HG02943 (cell line): ENCODE results near the gene ZNF618.
"Not testable (repeated sequence)": the region's sequence is repeated elsewhere in the genome, so short reads cannot be mapped to it uniquely, and the experiment has no call there.

Experiments
- ATAC-seq: cut with Tn5 transposase; IDR thresholded peaks from one replicate; pipeline ENCODE4 v1.9.1; 2021; ENCODE audit warnings: mild to moderate bottlenecking, low read depth, moderate library complexity; ENCODE audit not compliant: unreplicated experiment

ZNF618 gene

DNA sequence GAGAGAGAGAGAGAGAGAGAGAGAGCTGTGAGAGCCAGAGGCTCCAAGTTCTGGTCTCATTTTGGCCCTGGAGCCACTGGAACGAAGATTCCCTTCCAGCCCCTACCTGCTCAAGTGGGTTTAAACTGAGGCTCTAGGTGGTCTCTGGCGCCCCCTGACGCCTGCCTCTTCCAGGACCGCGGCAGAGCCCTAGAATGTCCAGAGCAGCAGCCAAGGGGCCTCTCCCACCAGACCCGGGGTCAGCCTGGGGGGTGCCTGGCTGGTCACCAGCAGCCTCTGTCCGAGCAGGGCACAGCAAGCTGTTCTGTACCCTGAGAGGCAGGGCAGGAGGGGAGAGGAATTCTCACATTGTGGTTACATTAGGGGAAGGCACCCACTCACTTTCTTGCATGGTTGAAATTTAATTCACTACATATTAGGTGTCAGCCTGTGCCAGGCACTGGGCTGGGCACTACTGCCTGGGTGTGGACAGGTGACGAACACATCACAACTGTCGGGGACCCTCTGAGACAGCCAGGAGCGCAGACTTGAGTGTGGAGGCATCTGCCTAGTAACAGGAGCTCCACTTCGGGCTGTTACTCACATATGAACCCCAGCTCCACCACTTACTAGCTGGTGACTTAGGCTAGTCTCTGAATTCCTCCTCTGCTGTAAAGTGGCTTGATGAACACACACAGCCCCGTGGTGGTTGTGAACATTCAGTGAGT is 157.4 kb downstream of the ZNF618 start:
- no peak for ATAC-seq

DNA sequence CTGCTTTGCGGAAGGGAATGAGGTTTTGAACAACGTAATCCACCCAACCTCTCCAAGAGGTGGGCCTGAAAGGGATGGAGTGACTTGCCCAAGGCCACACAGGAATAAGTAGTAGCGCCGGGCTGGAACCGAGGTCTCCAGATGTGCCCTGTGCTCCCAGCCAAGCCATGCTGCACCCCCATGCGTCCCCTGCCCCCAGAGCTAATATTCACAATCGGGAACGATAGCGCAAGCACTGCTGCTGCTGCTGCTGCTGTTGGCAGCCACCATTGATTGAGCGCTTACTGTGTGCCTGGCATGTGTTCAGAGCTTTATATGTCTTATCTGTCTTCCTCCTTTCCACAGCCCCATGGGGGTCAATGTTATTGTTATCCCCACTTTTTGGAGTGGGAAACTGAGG is 158.1 kb downstream of the ZNF618 start:
- no peak for ATAC-seq

DNA sequence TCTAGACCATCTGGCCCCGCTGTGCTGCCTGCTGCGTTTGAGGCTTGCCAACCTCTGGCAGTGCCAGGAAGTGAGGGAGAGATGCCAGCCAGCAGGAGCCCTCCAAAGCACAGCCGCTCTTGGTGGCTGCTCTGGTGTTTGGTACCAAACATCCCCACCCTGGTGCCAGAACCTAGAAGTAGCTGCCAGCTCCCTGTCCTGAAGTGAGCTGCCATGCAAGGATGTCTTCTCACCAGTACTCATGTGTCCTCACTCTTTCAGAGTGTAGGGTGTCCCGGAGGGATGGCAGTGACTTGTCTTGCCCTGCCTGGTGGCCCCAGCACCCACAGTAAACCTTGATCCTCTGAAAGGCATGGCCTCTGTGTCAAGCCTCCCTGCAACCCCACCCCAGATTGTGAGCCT is 158.6 kb downstream of the ZNF618 start:
- no peak for ATAC-seq

DNA sequence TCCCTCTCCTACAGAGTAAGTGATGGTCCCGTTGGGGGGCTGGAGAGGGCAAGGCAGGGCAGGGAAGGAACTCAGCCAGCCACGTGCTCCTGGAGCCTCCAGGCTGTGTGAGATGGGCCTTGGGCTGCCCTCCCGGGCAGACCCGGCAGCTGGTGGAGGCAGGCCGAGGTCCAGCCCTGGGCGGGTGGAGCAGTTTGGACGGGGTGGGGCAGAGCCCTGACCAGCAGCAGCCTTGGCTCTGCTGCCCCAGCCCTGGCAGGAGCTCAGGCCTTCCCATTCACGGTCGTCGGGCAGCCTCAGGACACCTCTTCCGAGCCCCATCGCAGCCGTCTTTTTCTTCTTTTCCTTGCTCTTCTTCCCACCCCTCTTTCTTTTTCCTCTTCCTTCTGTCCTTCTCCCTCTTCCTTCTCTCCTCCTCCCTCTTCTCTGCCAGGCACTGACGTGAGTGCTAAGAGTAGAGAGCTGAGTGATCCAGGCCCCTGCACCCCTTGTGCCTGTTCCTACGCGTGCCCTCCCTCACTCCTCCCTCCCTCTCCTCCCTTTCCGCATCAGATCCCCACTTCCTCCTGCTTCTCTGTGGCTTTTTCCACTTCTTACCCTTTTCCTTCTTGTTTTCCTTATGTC is 159.2 kb downstream of the ZNF618 start:
- no peak for ATAC-seq

DNA sequence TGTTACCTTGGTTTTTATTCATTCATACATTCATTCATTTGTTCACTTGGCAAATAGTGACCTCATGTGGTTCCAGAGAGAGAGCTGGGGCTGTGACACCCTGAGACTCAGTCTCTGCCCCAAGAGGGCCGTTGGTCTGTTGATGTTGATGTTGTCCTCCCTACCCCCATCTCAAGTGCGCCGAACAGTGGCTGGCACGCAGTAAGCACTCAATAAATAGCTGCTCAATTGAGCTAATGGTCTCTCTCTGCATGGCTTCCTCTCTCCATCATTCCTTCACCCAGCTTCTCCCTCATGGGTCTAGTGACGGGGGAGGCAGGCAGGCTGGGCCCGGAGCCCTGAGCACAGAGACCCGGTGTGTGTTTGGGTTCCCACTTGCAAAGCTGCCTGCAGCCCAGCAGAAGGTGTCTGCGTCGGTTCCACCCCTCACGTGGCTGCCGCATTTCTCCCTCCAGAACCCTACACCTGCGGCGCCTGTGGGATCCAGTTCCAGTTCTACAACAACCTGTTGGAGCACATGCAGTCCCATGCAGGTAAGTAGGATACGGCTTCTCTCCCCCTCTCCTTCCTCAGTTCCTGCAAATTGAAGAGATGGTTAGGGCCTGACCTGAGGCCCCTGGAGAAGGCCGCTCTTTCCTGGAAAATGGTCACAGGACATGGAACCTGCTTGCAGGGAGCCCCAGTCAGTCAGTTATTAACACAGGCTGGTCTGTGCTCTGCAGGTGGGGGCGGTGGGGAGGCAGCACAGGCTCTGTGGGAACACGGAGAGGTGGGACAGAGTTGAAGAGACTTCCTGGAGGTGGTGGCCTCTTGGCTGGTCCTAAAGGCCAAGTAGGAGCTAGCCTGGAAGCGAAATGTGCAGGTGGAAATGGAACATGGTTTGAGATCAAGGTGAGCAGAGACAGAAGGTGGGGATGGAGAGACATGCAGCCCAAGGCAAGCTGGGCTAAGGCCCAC is 160.0 kb downstream of the ZNF618 start:
- ATAC-seq, result no peak

DNA sequence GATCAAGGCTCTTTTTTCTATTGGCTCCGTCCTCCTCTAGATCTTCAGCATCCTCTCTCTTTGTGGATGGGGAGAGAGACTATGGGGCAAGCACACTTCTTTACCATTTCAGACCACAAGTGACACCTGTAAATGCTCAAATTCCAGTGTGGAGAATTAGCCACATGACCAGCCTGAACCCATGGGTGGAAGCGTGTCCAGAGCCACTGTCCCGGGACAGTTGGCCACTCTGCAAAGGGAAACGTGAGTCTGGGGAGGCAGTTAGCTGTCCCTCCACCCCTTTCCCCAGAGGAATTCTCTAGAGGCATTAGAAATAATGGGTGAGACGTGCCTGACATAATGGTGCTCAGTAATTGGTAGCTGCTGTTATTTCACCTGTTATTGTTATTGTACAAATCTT is 161.1 kb downstream of the ZNF618 start:
- no peak for ATAC-seq

DNA sequence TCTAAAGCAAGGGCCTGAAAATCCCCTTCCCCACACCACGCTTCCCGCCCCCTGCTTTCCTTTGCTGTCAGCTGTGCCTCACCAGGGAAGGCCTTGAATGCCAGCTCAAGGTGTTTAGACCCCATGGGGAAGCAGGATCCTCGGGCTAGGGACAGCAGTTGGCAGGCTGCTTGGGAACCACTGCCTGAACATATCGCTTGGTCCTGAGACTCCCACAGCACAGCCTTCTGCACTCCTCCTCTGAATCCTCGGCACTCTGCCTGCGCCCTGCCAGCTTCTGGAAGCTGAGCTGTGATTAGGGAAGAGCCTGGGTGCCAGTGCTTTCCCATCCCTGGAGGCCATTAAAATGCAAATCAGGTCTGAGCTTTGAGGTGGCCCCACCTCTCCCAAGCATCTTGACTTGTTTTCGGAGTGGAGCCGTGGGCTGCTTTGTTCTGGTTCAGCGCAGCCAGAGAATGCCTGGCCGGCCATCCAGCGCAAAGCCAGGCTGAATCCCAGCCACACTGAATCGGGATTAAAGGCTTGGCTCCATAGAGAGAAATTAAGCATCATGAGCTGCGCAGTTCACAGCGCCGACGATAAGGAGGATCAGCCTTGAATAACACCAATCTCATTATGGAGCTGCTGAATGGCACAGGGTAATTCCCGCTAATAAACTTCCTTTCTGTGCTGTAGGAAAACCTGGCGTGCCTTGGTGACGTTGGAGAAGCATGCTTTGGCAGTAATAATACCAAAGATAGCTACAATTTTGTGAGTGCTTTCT is 162.0 kb downstream of the ZNF618 start:
- ATAC-seq, result no peak

DNA sequence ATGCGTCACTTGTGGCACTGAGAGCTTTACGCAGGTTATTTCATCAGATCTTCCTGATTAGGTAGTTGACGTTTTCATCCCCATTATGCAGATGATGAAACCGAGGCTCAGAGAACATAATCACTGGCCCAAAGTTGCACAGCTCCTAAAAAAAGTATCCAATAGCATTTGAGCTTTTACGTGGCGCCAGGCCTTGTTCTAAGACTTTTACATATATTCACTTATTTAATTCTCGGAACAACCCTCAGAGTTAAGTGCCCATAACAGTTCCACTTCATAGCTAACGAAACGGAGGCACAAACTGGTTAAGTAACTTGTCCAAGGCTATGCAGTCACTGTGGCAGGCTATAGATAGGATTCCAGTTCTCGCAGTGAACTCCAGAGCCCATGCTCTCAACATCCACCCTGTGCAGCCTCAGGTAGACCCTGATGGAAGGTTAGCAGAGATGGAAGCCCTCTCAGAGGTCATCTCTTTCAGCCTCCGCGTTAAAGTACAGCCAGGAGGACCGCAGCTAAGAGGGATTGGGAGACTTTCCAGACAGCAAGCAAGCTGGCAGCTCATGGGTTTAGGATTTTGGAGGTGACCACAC is 162.7 kb downstream of the ZNF618 start:
- ATAC-seq, result no peak

DNA sequence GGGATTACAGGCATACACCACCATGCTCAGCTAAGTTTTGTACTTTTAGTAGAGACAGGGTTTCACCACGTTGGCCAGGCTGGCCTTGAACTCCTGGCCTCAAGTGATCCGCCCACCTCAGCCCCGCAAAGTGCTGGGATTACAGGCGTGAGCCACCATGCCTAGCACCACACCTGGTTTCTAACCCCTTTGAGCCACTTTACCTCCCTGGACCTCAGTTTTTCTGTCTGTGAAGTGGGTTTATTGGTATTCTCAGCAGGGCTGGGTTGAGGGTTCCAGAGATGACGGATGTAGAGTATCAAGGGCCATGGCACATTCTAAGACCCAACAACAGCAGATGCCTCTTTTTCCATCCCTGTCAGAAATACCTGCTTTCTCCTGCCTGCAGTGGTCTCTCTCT is 163.4 kb downstream of the ZNF618 start:
- ATAC-seq, result no peak

DNA sequence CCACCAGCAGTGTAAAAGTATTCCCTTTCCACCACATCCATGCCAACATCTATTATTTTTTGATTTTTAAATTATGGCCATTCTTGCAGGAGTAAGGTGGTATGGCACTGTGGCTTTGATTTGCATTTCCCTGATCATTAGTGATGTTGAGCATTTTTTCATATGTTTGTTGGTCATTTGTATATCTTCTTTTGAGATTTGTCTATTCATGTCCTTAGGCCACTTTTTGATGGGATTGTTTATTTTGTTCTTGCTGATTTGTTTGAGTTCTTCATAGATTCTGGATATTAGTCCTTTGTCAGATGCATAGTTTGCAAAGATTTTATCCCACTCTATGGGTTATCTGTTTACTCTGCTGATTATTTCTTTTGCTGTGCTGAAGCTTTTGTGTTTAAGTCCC is 167.6 kb downstream of the ZNF618 start:
- ATAC-seq, result not testable (repeated sequence)

DNA sequence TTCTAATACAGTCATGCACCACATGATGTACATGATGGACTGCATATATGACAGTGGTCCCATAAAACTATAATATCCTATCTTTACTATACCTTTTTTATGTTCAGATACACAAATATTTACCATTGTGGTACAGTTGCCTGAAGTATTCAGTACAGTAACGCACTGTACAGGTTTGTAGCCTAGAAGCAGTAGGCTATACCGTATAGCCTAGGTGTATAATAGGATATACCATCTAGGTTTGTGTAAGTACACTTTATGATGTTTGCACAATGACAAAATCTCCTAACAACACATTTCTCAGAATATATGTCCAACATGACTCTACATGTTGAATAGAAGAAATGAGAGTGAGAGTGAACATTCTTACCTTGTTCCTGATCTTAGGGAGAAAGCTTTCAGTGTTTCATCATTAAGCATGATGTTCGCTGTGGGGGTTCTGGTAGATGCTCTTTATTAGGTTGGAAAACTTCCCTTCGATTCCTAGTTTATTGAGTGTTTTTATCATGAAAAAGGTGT is 170.2 kb downstream of the ZNF618 start:
- no peak for ATAC-seq

DNA sequence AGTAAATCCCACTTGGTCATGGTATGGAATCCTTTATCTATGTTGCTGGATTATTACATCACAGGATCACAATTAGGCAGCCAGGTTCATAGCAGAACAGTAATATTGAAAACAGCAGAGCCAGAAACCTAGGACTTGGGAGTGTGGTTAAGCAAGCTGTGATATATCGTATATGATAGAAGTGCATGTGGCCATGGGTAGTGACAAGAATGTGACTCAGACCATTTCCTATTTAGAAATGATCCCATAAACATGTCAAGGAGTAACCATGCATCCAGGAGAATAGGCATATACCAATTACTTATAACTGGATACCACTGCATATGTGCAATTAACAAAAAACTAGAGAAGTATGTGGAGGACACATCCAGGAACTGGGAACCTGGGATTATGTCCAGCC is 170.8 kb downstream of the ZNF618 start:
- no peak for ATAC-seq

DNA sequence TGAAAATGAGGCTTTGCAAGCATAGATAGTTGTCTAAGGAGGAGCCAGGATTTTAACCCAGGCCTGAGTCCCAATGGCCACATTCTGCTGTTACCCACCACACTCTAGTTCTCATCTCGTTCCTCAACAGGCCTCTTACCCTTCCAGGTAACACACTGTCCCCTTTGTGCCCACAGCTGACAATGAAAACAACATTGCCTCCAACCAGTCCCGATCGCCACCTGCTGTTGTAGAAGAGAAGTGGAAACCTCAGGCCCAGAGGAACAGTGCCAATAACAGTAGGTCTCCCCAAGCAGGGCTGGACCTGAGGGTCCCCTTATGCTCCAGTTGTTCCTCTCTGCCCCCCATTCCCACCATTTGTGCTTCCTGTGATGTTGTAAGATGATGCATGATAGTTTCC is 171.6 kb downstream of the ZNF618 start:
- no peak for ATAC-seq

DNA sequence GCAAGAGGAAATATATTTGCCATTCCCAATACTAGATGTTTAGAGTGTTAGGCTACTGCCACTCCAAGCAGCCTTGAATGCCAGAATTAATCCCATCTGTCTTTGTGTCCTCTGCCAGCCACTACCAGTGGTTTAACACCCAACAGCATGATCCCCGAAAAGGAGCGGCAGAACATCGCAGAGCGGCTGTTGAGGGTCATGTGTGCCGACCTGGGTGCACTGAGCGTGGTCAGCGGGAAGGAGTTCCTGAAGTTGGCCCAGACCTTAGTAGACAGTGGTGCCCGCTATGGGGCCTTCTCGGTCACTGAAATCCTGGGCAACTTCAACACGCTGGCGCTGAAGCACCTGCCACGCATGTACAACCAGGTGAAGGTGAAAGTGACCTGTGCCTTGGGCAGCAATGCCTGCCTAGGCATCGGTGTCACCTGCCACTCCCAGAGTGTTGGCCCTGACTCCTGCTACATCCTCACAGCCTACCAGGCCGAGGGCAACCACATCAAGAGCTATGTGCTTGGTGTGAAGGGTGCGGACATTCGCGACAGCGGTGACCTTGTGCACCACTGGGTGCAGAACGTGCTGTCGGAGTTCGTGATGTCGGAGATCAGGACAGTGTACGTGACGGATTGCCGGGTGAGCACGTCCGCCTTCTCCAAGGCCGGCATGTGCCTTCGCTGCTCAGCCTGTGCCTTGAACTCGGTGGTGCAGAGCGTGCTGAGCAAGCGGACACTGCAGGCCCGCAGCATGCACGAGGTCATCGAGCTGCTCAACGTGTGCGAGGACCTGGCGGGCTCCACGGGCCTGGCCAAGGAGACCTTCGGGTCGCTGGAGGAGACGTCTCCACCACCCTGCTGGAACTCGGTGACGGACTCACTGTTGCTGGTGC is 172.7 kb downstream of the ZNF618 start:
- ATAC-seq, result no peak

DNA sequence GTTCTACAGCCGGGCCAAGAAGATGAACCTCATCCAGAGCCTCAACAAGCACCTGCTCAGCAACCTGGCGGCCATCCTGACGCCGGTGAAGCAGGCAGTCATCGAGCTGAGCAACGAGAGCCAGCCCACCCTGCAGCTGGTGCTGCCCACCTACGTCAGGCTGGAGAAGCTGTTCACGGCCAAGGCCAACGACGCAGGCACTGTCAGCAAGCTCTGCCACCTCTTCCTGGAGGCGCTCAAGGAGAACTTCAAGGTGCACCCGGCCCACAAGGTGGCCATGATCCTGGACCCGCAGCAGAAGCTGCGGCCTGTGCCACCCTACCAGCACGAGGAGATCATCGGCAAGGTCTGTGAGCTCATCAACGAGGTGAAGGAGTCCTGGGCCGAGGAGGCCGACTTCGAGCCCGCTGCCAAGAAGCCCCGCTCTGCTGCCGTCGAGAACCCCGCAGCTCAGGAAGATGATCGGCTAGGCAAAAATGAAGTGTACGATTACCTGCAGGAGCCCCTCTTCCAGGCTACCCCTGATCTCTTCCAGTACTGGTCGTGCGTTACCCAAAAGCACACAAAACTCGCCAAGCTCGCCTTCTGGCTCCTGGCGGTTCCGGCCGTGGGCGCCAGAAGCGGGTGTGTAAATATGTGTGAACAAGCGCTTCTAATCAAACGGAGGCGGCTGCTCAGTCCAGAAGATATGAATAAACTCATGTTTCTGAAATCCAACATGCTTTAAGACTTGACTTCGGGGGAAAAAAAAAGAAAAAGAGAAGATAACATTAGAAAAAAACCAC is 173.5 kb downstream of the ZNF618 start:
- ATAC-seq, result no peak

DNA sequence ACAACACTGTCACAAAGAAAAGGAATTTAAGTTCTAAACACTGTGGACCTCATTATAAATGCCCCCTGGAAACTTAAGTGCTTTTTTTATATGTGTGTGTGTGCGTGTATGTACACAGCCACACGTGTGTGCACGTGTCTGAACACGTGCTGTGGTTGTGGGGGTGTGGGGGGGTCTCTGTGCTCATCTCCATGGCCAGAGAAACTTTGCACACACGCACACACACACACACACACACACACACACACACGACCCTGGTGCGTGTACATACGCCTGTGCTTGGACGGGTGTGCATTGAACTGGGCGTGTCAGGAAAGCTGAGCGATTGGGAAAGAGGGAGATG is 174.1 kb downstream of the ZNF618 start:
- ATAC-seq, result no peak

DNA sequence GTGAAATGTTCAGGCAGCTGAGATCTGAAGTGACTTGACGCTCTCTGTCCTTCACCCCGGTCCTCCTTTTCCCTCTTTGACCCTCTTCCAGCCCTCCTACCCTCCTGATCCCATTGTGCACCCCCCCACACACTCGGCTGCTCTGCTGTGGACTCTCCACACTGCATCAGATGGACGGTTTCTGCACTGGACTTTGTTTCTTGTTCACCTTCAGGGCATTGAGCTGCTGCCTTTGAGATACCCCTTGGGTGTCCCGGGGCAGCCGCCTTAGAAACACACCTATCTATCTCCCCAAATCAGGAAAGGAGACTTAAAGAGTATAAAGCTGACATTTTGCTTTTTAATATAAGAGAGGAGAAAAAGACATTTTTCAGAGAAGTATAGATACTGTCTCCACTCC is 174.5 kb downstream of the ZNF618 start:
- ATAC-seq, result no peak

DNA sequence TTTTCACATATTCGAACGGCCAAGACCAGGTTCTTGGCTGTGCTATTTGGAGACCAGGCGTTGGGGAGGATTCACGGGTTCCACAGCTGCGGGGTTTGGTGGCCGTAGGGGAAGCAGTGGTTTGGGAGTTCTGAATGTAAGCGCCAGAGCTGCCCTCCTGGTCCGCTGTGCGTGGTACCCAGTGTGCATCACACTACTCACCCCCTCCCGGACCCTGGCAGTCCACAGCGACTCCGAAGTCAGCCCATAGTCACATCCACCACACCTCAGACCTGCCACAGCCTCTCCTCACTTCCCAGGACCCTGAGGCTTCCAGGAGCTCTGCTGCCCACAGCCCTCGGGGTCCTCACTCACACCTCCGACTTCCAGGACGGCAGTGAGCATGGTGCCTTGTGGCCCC is 175.2 kb downstream of the ZNF618 start:
- no peak for ATAC-seq
